ENCODE data around the gene TASOR2.

TASOR2 gene

GRCh38 chr10:5723692-5724091 is 39.1 kb downstream of the TASOR2 start:
- intact Hi-C loops (cut with micrococcal nuclease), result no loop called here
- H3K4me1 Mint-ChIP-seq (ENCODE audit: low read depth), result no peaks in the 10 kb centered on the region
- H3K27ac Mint-ChIP-seq, result no peak overlapping the region
- H3K36me3 Mint-ChIP-seq (ENCODE audit: low read depth), result peaks cover 53% of the 10 kb centered on the region
- no peak overlapping the region for H3K4me3 Mint-ChIP-seq
- H3K27me3 Mint-ChIP-seq, result no peaks in the 10 kb centered on the region
- H3K9me3 Mint-ChIP-seq, result no peaks in the 10 kb centered on the region

DNA sequence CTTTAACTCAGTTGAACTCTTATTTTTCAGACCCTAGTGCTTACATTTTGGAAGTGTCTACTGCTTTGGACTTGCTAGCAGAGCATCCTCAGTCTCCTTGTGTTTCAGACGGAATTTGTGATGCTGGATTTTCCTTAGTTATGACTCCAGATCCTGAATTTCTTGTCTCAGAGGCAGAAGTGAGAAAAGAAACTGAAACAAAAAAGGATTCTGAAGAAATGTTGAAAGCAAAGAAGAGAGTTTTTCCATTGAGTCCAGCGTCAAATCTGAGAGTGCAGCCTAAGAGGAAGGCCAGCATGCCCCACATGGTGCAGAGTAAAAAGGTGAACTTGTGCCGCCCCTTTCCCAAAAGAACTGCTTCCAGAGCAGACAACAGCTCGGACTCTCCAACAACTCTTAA is 46.1 kb downstream of the TASOR2 start:
- Mint-ChIP-seq H3K9me3 (no peaks in the 10 kb centered on the region), H3K36me3 (ENCODE audit: low read depth) (peaks cover 78% of the 10 kb centered on the region), H3K4me3 (no peak overlapping the region), H3K4me1 (ENCODE audit: low read depth) (peaks cover 7% of the 10 kb centered on the region), H3K27ac (peak overlapping the region; percentile 34), H3K27me3 (no peaks in the 10 kb centered on the region)
- intact Hi-C loops (cut with micrococcal nuclease), result no loop called here

GRCh38 chr10:5731559-5731958 is 46.9 kb downstream of the TASOR2 start:
- intact Hi-C loops (cut with micrococcal nuclease), result no loop called here
- no peaks in the 10 kb centered on the region for H3K27me3 Mint-ChIP-seq
- H3K36me3 Mint-ChIP-seq (ENCODE audit: low read depth), result peaks cover 81% of the 10 kb centered on the region
- H3K4me1 Mint-ChIP-seq (ENCODE audit: low read depth), result peaks cover 7% of the 10 kb centered on the region
- H3K9me3 Mint-ChIP-seq, result no peaks in the 10 kb centered on the region
- H3K4me3 Mint-ChIP-seq, result no peak overlapping the region
- H3K27ac Mint-ChIP-seq, result no peak overlapping the region

GRCh38 chr10:5732141-5732540 is 47.5 kb downstream of the TASOR2 start:
- H3K27me3 Mint-ChIP-seq, result no peaks in the 10 kb centered on the region
- no peaks in the 10 kb centered on the region for H3K9me3 Mint-ChIP-seq
- H3K4me3 Mint-ChIP-seq, result no peak overlapping the region
- peaks cover 7% of the 10 kb centered on the region for H3K4me1 Mint-ChIP-seq (ENCODE audit: low read depth)
- H3K36me3 Mint-ChIP-seq (ENCODE audit: low read depth), result peaks cover 81% of the 10 kb centered on the region
- no peak overlapping the region for H3K27ac Mint-ChIP-seq
- intact Hi-C loops (cut with micrococcal nuclease), result no loop called here

All from dendritic cell treated with granulocyte-macrophage colony-stimulating factor and Interleukin-4, amounts not matched to agents 40 ng/mL and 50 ng/mL, for 4 days (primary cell).